IPS-20b (cell line): ENCODE data around the gene OGG1.

Experiments used
- H3K27ac ChIP-seq: one replicate; pipeline ENCODE4 v1.5.1; 2013; ENCODE audit warnings: low read length
- H3K27me3 ChIP-seq: 2 replicates; pipeline ENCODE4 v1.6.1; 2013; ENCODE audit warnings: mild to moderate bottlenecking, low read length, inconsistent platforms; ENCODE audit not compliant: insufficient read depth
- H3K36me3 ChIP-seq: 2 replicates; pipeline ENCODE4 v1.6.1; 2013; ENCODE audit warnings: low read depth, mild to moderate bottlenecking, inconsistent platforms, low read length, moderate library complexity; ENCODE audit not compliant: insufficient read depth
- H3K4me1 ChIP-seq: 2 replicates; pipeline ENCODE4 v1.6.1; 2013; ENCODE audit warnings: mild to moderate bottlenecking, control low read depth, inconsistent platforms, low read length, moderate library complexity; ENCODE audit not compliant: insufficient read depth
- H3K4me3 ChIP-seq: 2 replicates; pipeline ENCODE4 v1.5.1; 2013; ENCODE audit warnings: mild to moderate bottlenecking, low read length, inconsistent platforms
- H3K9ac ChIP-seq: 2 replicates; pipeline ENCODE4 v1.6.1; 2013; ENCODE audit warnings: low read depth, mild to moderate bottlenecking, inconsistent platforms, low read length, moderate library complexity
- H3K9me3 ChIP-seq: 2 replicates; pipeline ENCODE4 v1.6.1; 2013; ENCODE audit warnings: mild to moderate bottlenecking, low read depth, low read length, inconsistent platforms; ENCODE audit not compliant: insufficient read depth

The OGG1 gene

GRCh38 chr3:9748031-9748430 is 1.7 kb upstream of the OGG1 start:
- Histone ChIP-seq H3K27ac (no peak overlapping the region), H3K4me1 (peaks cover 9% of the 10 kb centered on the region; the same call in 1 of the 2 replicates), H3K9me3 (no peaks in the 10 kb centered on the region), H3K27me3 (no peaks in the 10 kb centered on the region), H3K36me3 (peaks cover 78% of the 10 kb centered on the region), H3K4me3 (no peak overlapping the region), H3K9ac (no peak overlapping the region)

GRCh38 chr3:9749296-9749644 is 482 bp upstream of the OGG1 start:
- Histone ChIP-seq H3K9ac (peak overlapping the region; percentile 84), H3K36me3 (peaks cover 69% of the 10 kb centered on the region), H3K27me3 (no peaks in the 10 kb centered on the region), H3K27ac (peak overlapping the region; percentile 76), H3K4me1 (peaks cover 9% of the 10 kb centered on the region; the same call in 1 of the 2 replicates), H3K9me3 (no peaks in the 10 kb centered on the region), H3K4me3 (peak overlapping the region; percentile 92)

GRCh38 chr3:9750556-9751411 is 1.0 kb downstream of the OGG1 start:
- peak overlapping the region; percentile 98 for H3K27ac ChIP-seq
- peak overlapping the region; percentile 92 for H3K4me3 ChIP-seq
- H3K27me3 ChIP-seq, result no peaks in the 10 kb centered on the region
- H3K4me1 ChIP-seq, result peaks cover 9% of the 10 kb centered on the region; the same call in 1 of the 2 replicates
- peaks cover 68% of the 10 kb centered on the region for H3K36me3 ChIP-seq
- peak overlapping the region; percentile 84 for H3K9ac ChIP-seq
- H3K9me3 ChIP-seq, result no peaks in the 10 kb centered on the region

GRCh38 chr3:9754678-9755077 is 4.9 kb downstream of the OGG1 start:
- peaks cover 63% of the 10 kb centered on the region for H3K36me3 ChIP-seq
- no peaks in the 10 kb centered on the region for H3K27me3 ChIP-seq
- H3K4me3 ChIP-seq, result no peak overlapping the region
- H3K9ac ChIP-seq, result no peak overlapping the region
- H3K4me1 ChIP-seq, result peaks cover 6% of the 10 kb centered on the region; the same call in 1 of the 2 replicates
- no peaks in the 10 kb centered on the region for H3K9me3 ChIP-seq
- H3K27ac ChIP-seq, result no peak overlapping the region

GRCh38 chr3:9757427-9757826 is 7.7 kb downstream of the OGG1 start:
- Histone ChIP-seq H3K4me1 (no peaks in the 10 kb centered on the region), H3K27me3 (no peaks in the 10 kb centered on the region), H3K4me3 (no peak overlapping the region), H3K27ac (no peak overlapping the region), H3K9me3 (no peaks in the 10 kb centered on the region), H3K9ac (no peak overlapping the region), H3K36me3 (peaks cover 51% of the 10 kb centered on the region)

- H3K27me3 ChIP-seq, result no peaks in the 10 kb centered on the region; the same call in 1 of the 2 replicates
- peaks cover 28% of the 10 kb centered on the region for H3K36me3 ChIP-seq
- no peaks in the 10 kb centered on the region for H3K9me3 ChIP-seq
- H3K27ac ChIP-seq, result no peak overlapping the region
- H3K4me1 ChIP-seq, result no peaks in the 10 kb centered on the region
- H3K4me3 ChIP-seq, result no peak overlapping the region
- no peak overlapping the region for H3K9ac ChIP-seq
Observed at GRCh38 chr3:9760779-9761505, 11.2 kb downstream of the OGG1 start.

GRCh38 chr3:9761919-9762318 is 12.2 kb downstream of the OGG1 start:
- Histone ChIP-seq H3K4me1 (0 out of 2 replicates have a peak, but pooled peaks cover 3% of the 10 kb centered on the region), H3K9ac (no peak overlapping the region), H3K27ac (no peak overlapping the region), H3K4me3 (no peak overlapping the region), H3K27me3 (peaks cover 9% of the 10 kb centered on the region; the same call in 1 of the 2 replicates), H3K36me3 (peaks cover 18% of the 10 kb centered on the region), H3K9me3 (no peaks in the 10 kb centered on the region)

GRCh38 chr3:9762871-9763270 is 13.1 kb downstream of the OGG1 start:
- Histone ChIP-seq H3K27ac (no peak overlapping the region), H3K4me1 (0 out of 2 replicates have a peak, but pooled peaks cover 3% of the 10 kb centered on the region), H3K4me3 (no peak overlapping the region), H3K36me3 (peaks cover 12% of the 10 kb centered on the region; the same call in 1 of the 2 replicates), H3K27me3 (peaks cover 18% of the 10 kb centered on the region), H3K9ac (no peak overlapping the region), H3K9me3 (no peaks in the 10 kb centered on the region)

- Histone ChIP-seq H3K9me3 (no peaks in the 10 kb centered on the region), H3K9ac (no peak overlapping the region; the same call in 1 of the 2 replicates), H3K27me3 (peaks cover 44% of the 10 kb centered on the region), H3K4me3 (no peak overlapping the region), H3K4me1 (0 out of 2 replicates have a peak, but pooled peaks cover 3% of the 10 kb centered on the region), H3K27ac (no peak overlapping the region), H3K36me3 (no peaks in the 10 kb centered on the region)
Observed at GRCh38 chr3:9765865-9766264, 16.1 kb downstream of the OGG1 start.

GRCh38 chr3:9767418-9767817 is 17.7 kb downstream of the OGG1 start:
- H3K9ac ChIP-seq, result no peak overlapping the region
- peaks cover 59% of the 10 kb centered on the region for H3K27me3 ChIP-seq
- no peaks in the 10 kb centered on the region for H3K9me3 ChIP-seq
- H3K36me3 ChIP-seq, result no peaks in the 10 kb centered on the region
- no peak overlapping the region for H3K4me3 ChIP-seq
- H3K27ac ChIP-seq, result no peak overlapping the region
- 0 out of 2 replicates have a peak, but pooled peaks cover 3% of the 10 kb centered on the region for H3K4me1 ChIP-seq

- Histone ChIP-seq H3K4me3 (no peak overlapping the region), H3K27me3 (peaks cover 64% of the 10 kb centered on the region), H3K36me3 (no peaks in the 10 kb centered on the region), H3K9ac (no peak overlapping the region), H3K9me3 (no peaks in the 10 kb centered on the region), H3K4me1 (0 out of 2 replicates have a peak, but pooled peaks cover 3% of the 10 kb centered on the region), H3K27ac (no peak overlapping the region)
Observed at GRCh38 chr3:9768141-9768775, 18.5 kb downstream of the OGG1 start.
